ENCODE results near the gene CLECL1. TPM values are rescaled to one million over a fixed set of nuclear protein-coding genes. Genes with fewer than 3 reads are reported as not detected.
"Not testable (repeated sequence)": the region's sequence is repeated elsewhere in the genome, so short reads cannot be mapped to it uniquely, and the experiment has no call there.

The CLECL1 gene
- total and polyA plus RNA-seq, 4 donors, result 0.17 to 0.42 (median 0.35) TPM

DNA sequence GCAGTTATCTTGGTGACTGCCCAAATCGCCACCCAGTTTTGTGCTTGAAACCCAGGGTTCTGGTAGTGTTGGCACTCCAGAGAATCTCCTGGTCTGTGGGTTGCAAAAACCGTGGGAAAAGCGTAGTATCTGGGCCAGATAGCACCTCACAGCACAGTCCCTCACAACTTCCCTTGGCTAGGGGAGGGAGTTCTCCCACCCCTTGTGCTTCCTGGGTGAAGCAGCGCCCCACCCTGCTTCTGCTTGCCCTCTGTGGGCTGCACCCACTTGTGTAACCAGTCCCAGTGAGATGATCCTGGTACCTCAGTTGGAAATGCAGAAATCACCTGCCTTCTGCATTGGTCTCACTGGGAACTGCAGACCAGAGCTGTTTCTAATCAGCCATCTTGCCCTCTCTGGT lies 47.0 kb downstream of the CLECL1 start:
- H3K4me3 ChIP-seq (ENCODE audit: low read depth in 1 of 3, low read length in 3 of 3), result no peak overlapping the region
- no peak overlapping the region for H3K9ac ChIP-seq (ENCODE audit: low read depth in 1 of 2, low read length in 2 of 2)
- no peak for DNase-seq (ENCODE audit: low spot score)
- TF ChIP-seq EGR1 (IDR thresholded peaks at IDR 0.05; ENCODE audit: low read depth in 2 of 2) (no peak), NR2F2 (IDR thresholded peaks at IDR 0.05) (no peak), FOXA2 (IDR thresholded peaks at IDR 0.05) (no peak), SP1 (IDR thresholded peaks at IDR 0.05) (no peak), HNF4G (IDR thresholded peaks at IDR 0.05) (no peak), ZBTB33 (IDR thresholded peaks at IDR 0.05) (no peak), TAF1 (conservative IDR thresholded peaks at IDR 0.05) (no peak), MAX (IDR thresholded peaks at IDR 0.05) (no peak), YY1 (IDR thresholded peaks at IDR 0.05) (no peak), JUND (IDR thresholded peaks at IDR 0.05) (no peak)
- TF ChIP-seq, protein P1, sequence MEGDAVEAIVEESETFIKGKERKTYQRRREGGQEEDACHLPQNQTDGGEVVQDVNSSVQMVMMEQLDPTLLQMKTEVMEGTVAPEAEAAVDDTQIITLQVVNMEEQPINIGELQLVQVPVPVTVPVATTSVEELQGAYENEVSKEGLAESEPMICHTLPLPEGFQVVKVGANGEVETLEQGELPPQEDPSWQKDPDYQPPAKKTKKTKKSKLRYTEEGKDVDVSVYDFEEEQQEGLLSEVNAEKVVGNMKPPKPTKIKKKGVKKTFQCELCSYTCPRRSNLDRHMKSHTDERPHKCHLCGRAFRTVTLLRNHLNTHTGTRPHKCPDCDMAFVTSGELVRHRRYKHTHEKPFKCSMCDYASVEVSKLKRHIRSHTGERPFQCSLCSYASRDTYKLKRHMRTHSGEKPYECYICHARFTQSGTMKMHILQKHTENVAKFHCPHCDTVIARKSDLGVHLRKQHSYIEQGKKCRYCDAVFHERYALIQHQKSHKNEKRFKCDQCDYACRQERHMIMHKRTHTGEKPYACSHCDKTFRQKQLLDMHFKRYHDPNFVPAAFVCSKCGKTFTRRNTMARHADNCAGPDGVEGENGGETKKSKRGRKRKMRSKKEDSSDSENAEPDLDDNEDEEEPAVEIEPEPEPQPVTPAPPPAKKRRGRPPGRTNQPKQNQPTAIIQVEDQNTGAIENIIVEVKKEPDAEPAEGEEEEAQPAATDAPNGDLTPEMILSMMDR (IDR thresholded peaks at IDR 0.05; ENCODE audit: low read depth, low read length, missing input control), result no peak
- WGBS, result 89% methylated on average over 4 of the region's 4 CpGs
- H3K36me3 ChIP-seq (ENCODE audit: control insufficient read depth in 4 of 4, insufficient read depth in 3 of 4, low read depth in 1 of 4, low read length in 3 of 4), result peaks cover 0 to 2% (median 0%) of the 10 kb centered on the region in 4 donors
- no peaks in the 10 kb centered on the region for H3K4me1 ChIP-seq (ENCODE audit: control insufficient read depth in 4 of 4, insufficient read depth in 4 of 4, low read length in 3 of 4)
- H3K9me3 ChIP-seq (ENCODE audit: control insufficient read depth in 4 of 4, low read length in 3 of 4), result no peaks in the 10 kb centered on the region
- no peak overlapping the region for H3K27ac ChIP-seq (ENCODE audit: low read depth in 1 of 2, low read length in 2 of 2)
- H3K27me3 ChIP-seq (ENCODE audit: control insufficient read depth in 4 of 4, insufficient read depth in 4 of 4, low read length in 3 of 4), result peaks cover 0 to 2% (median 0%) of the 10 kb centered on the region in 4 donors

DNA sequence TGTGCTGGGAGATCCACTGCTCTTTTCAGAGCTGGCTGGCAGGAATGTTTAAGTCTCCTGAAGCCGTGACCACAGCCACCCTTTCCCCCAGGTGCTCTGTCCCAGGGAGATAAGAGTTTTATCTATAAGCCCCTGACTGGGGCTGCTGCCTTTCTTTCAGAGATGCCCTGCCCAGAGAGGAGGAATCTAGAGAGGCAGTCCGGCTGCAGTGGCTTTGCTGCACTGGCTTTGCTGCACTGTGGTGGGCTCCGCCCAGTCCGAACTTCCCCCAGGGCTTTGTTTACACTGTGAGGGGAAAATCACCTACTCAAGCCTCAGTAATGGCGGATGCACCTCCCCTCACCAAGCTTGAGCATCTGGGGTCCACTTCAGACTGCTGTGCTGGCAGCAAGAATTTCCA lies 47.5 kb downstream of the CLECL1 start:
- DNase-seq (ENCODE audit: low spot score); H3K9me3 ChIP-seq (ENCODE audit: control insufficient read depth in 4 of 4, low read length in 3 of 4); H3K27ac ChIP-seq (ENCODE audit: low read depth in 1 of 2, low read length in 2 of 2); H3K4me3 ChIP-seq (ENCODE audit: low read depth in 1 of 3, low read length in 3 of 3); H3K27me3 ChIP-seq (ENCODE audit: control insufficient read depth in 4 of 4, insufficient read depth in 4 of 4, low read length in 3 of 4); H3K36me3 ChIP-seq (ENCODE audit: control insufficient read depth in 4 of 4, insufficient read depth in 3 of 4, low read depth in 1 of 4, low read length in 3 of 4); H3K9ac ChIP-seq (ENCODE audit: low read depth in 1 of 2, low read length in 2 of 2); H3K4me1 ChIP-seq (ENCODE audit: control insufficient read depth in 4 of 4, insufficient read depth in 4 of 4, low read length in 3 of 4): not testable (repeated sequence)
- WGBS, result 88% methylated on average over 5 of the region's 5 CpGs

- not testable (repeated sequence) for H3K4me3 ChIP-seq (ENCODE audit: low read depth in 1 of 3, low read length in 3 of 3); H3K36me3 ChIP-seq (ENCODE audit: control insufficient read depth in 4 of 4, insufficient read depth in 3 of 4, low read depth in 1 of 4, low read length in 3 of 4); H3K9me3 ChIP-seq (ENCODE audit: control insufficient read depth in 4 of 4, low read length in 3 of 4); DNase-seq (ENCODE audit: low spot score); H3K27me3 ChIP-seq (ENCODE audit: control insufficient read depth in 4 of 4, insufficient read depth in 4 of 4, low read length in 3 of 4); H3K9ac ChIP-seq (ENCODE audit: low read depth in 1 of 2, low read length in 2 of 2); H3K4me1 ChIP-seq (ENCODE audit: control insufficient read depth in 4 of 4, insufficient read depth in 4 of 4, low read length in 3 of 4); H3K27ac ChIP-seq (ENCODE audit: low read depth in 1 of 2, low read length in 2 of 2)
- WGBS, result 93% methylated on average over 2 of the region's 2 CpGs
These were observed 49.9 kb downstream of the CLECL1 start for GRCh38 chr12:9682949-9683348.

GRCh38 chr12:9682508-9682907 lies 50.4 kb downstream of the CLECL1 start:
- H3K4me1 ChIP-seq (ENCODE audit: control insufficient read depth in 4 of 4, insufficient read depth in 4 of 4, low read length in 3 of 4); DNase-seq (ENCODE audit: low spot score); H3K9ac ChIP-seq (ENCODE audit: low read depth in 1 of 2, low read length in 2 of 2); H3K9me3 ChIP-seq (ENCODE audit: control insufficient read depth in 4 of 4, low read length in 3 of 4); H3K27me3 ChIP-seq (ENCODE audit: control insufficient read depth in 4 of 4, insufficient read depth in 4 of 4, low read length in 3 of 4); H3K36me3 ChIP-seq (ENCODE audit: control insufficient read depth in 4 of 4, insufficient read depth in 3 of 4, low read depth in 1 of 4, low read length in 3 of 4); H3K27ac ChIP-seq (ENCODE audit: low read depth in 1 of 2, low read length in 2 of 2); H3K4me3 ChIP-seq (ENCODE audit: low read depth in 1 of 3, low read length in 3 of 3): not testable (repeated sequence)
- 95% methylated on average over 4 of the region's 4 CpGs for WGBS

All from liver (tissue), 9 donors.